ENCODE results near the gene GFRA1. TPM values are rescaled to one million over a fixed set of nuclear protein-coding genes. Genes with fewer than 3 reads are reported as not detected.

The GFRA1 gene
- total RNA-seq, 2 experiments from 2014 or later: not detected

DNA sequence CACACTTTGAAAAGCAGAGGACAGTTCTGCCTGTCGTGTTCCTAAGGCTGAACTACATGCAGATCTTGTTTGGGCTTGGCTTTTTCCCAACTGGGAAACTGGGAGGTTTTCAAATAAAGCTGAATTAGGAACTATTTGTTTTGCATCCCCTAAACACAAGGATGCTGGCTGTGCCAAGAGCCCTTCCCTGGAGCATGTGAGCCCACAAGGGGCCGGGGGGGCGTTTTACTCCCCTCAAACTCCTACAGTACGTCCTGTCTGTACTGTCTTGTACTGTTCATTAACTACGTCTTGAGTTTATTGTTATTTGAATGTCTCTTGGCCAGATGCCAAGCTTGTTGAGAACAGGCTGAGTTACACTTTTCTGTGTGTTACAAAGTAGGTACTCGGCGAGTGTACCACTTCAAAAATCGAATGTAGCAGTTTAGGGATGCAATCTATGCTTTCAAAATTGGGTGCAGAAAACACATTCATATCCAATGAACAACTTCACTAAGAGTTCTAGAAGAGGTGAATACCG, 94.9 kb downstream of the GFRA1 start:
- no peaks in the 10 kb centered on the region for H3K36me3 ChIP-seq (ENCODE audit: insufficient read depth, low read length)
- CTCF ChIA-PET (ENCODE audit: unreplicated experiment): no interaction called here
- H3K9me2 ChIP-seq (ENCODE audit: insufficient read depth, low read length): no peaks in the 10 kb centered on the region
- DNase-seq (ENCODE audit: low spot score): no peak
- H3K4me3 ChIP-seq (ENCODE audit: low read depth, low read length, poor library complexity, severe bottlenecking): no peak overlapping the region
- TF ChIP-seq EZH2phosphoT487 (IDR thresholded peaks at IDR 0.05; ENCODE audit: borderline replicate concordance, low read depth, low read length): no peak
- TF ChIP-seq, protein P1, sequence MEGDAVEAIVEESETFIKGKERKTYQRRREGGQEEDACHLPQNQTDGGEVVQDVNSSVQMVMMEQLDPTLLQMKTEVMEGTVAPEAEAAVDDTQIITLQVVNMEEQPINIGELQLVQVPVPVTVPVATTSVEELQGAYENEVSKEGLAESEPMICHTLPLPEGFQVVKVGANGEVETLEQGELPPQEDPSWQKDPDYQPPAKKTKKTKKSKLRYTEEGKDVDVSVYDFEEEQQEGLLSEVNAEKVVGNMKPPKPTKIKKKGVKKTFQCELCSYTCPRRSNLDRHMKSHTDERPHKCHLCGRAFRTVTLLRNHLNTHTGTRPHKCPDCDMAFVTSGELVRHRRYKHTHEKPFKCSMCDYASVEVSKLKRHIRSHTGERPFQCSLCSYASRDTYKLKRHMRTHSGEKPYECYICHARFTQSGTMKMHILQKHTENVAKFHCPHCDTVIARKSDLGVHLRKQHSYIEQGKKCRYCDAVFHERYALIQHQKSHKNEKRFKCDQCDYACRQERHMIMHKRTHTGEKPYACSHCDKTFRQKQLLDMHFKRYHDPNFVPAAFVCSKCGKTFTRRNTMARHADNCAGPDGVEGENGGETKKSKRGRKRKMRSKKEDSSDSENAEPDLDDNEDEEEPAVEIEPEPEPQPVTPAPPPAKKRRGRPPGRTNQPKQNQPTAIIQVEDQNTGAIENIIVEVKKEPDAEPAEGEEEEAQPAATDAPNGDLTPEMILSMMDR (conservative IDR thresholded peaks at IDR 0.05; ENCODE audit: low read length): no peak
- H3K79me2 ChIP-seq (ENCODE audit: insufficient read depth, low read depth, low read length): no peaks in the 10 kb centered on the region
- no peaks in the 10 kb centered on the region for H3K9me3 ChIP-seq (ENCODE audit: low read length)
- no peak overlapping the region for H3K27ac ChIP-seq (ENCODE audit: low read depth, low read length, poor library complexity, severe bottlenecking)
- no TSS peak for BruUV-seq (replicated peaks)
- intact Hi-C loops (cut with micrococcal nuclease; ENCODE audit: unreplicated experiment): no loop called here
- H2AFZ ChIP-seq (ENCODE audit: low read length): no peak overlapping the region
- POLR2A ChIA-PET: no interaction called here
- no peaks in the 10 kb centered on the region for H4K20me1 ChIP-seq (ENCODE audit: insufficient read depth, low read length)
- H3K4me2 ChIP-seq (ENCODE audit: low read length): no peak overlapping the region
- H3K4me1 ChIP-seq (ENCODE audit: insufficient read depth, low read length, poor library complexity, severe bottlenecking): no peaks in the 10 kb centered on the region

GRCh38 chr10:116175231-116175630, 97.8 kb downstream of the GFRA1 start:
- Histone ChIP-seq H3K9me3 (ENCODE audit: low read length) (no peaks in the 10 kb centered on the region), H3K36me3 (ENCODE audit: insufficient read depth, low read length) (no peaks in the 10 kb centered on the region), H3K4me2 (ENCODE audit: low read length) (no peak overlapping the region), H3K4me1 (ENCODE audit: insufficient read depth, low read length, poor library complexity, severe bottlenecking) (no peaks in the 10 kb centered on the region), H3K27ac (ENCODE audit: low read depth, low read length, poor library complexity, severe bottlenecking) (no peak overlapping the region), H2AFZ (ENCODE audit: low read length) (no peak overlapping the region), H3K9me2 (ENCODE audit: insufficient read depth, low read length) (no peaks in the 10 kb centered on the region), H4K20me1 (ENCODE audit: insufficient read depth, low read length) (no peaks in the 10 kb centered on the region), H3K79me2 (ENCODE audit: insufficient read depth, low read depth, low read length) (no peaks in the 10 kb centered on the region), H3K4me3 (ENCODE audit: low read depth, low read length, poor library complexity, severe bottlenecking) (no peak overlapping the region)
- ChIA-PET POLR2A (interaction anchor here (0.6 kb wide), 1 partner anchor 1216 kb away, joined by 4 read pairs; no protein-coding TSS in a partner anchor), CTCF (ENCODE audit: unreplicated experiment) (no interaction called here)
- no peak for DNase-seq (ENCODE audit: low spot score)
- TF ChIP-seq, protein P1 (conservative IDR thresholded peaks at IDR 0.05; ENCODE audit: low read length): no peak
- no peak for TF ChIP-seq EZH2phosphoT487 (IDR thresholded peaks at IDR 0.05; ENCODE audit: borderline replicate concordance, low read depth, low read length)
- BruUV-seq (replicated peaks): no TSS peak
- intact Hi-C loops (cut with micrococcal nuclease; ENCODE audit: unreplicated experiment): no loop called here

DNA sequence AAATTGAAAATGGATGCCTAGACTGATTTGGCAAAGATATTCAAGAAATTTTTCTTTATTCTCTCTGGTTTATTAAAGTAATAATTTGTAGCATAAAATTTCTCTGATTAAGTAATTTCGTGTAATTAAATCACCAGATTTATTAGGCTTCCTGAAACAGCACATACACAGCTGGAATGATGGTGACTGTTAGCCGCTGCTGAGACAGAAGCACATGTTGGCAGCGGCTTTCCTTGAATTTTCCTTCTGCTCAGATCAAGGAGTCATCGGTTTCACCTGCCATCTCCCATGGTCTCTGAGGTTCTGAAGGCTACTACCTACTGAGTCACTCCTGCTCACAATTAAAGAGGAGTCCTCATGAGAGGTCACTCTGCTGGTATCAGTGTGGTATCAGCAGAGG, 101.5 kb downstream of the GFRA1 start:
- no peaks in the 10 kb centered on the region for H3K79me2 ChIP-seq (ENCODE audit: insufficient read depth, low read depth, low read length)
- no peaks in the 10 kb centered on the region for H4K20me1 ChIP-seq (ENCODE audit: insufficient read depth, low read length)
- TF ChIP-seq, protein P1 (conservative IDR thresholded peaks at IDR 0.05; ENCODE audit: low read length): no peak
- TF ChIP-seq EZH2phosphoT487 (IDR thresholded peaks at IDR 0.05; ENCODE audit: borderline replicate concordance, low read depth, low read length): no peak
- BruUV-seq (replicated peaks): no TSS peak
- CTCF ChIA-PET (ENCODE audit: unreplicated experiment): no interaction called here
- POLR2A ChIA-PET: no interaction called here
- no peaks in the 10 kb centered on the region for H3K9me3 ChIP-seq (ENCODE audit: low read length)
- H3K4me1 ChIP-seq (ENCODE audit: insufficient read depth, low read length, poor library complexity, severe bottlenecking): no peaks in the 10 kb centered on the region
- no peak for DNase-seq (ENCODE audit: low spot score)
- H3K4me2 ChIP-seq (ENCODE audit: low read length): no peak overlapping the region
- H3K9me2 ChIP-seq (ENCODE audit: insufficient read depth, low read length): no peaks in the 10 kb centered on the region
- H3K27ac ChIP-seq (ENCODE audit: low read depth, low read length, poor library complexity, severe bottlenecking): no peak overlapping the region
- H3K36me3 ChIP-seq (ENCODE audit: insufficient read depth, low read length): no peaks in the 10 kb centered on the region
- intact Hi-C loops (cut with micrococcal nuclease; ENCODE audit: unreplicated experiment): no loop called here
- no peak overlapping the region for H2AFZ ChIP-seq (ENCODE audit: low read length)
- no peak overlapping the region for H3K4me3 ChIP-seq (ENCODE audit: low read depth, low read length, poor library complexity, severe bottlenecking)
